B cell (primary cell): Measurements from ENCODE around the gene FAHD1. TPM values are rescaled to one million over a fixed set of nuclear protein-coding genes. Genes with fewer than 3 reads are reported as not detected.

Experiments
- ATAC-seq: fragments of 200-7000 bp; cut with Tn5 transposase; one replicate; pipeline ENCODE4 v1.10.0; 2021; ENCODE audit warnings: low read depth, mild to moderate bottlenecking, moderate number of reproducible peaks, moderate library complexity
- CTCF ChIA-PET: fragments of 350-600 bp; sonication (Branson Sonifier 250); formaldehyde crosslinking; loops from one replicate; lab custom pipeline; 2021; ENCODE audit warnings: antibody characterized with exemption, inconsistent platforms; lab: Charles Lee
- POLR2A ChIA-PET: fragments of 350-600 bp; sonication (Branson Sonifier 250); formaldehyde crosslinking; loops from one replicate; lab custom pipeline; 2021; ENCODE audit warnings: antibody characterized with exemption; lab: Charles Lee
- DNase-seq: peaks from one replicate; pipeline ENCODE4 v3.0.0; 2013
- H2AFZ ChIP-seq: 2 replicates; pipeline ENCODE4 v1.6.1; 2012; ENCODE audit warnings: mild to moderate bottlenecking, low read depth, low read length; ENCODE audit not compliant: insufficient read depth, poor library complexity, severe bottlenecking
- H3K27ac ChIP-seq, 2 donors: 1 replicate in 1 of 2; 2 replicates in 1 of 2; pipeline ENCODE4 v1.5.1; 2012 to 2013; ENCODE audit warnings: low read length in 2 of 2, mild to moderate bottlenecking in 2 of 2, moderate library complexity in 1 of 2
- H3K27me3 ChIP-seq, 4 experiments: fragments of 200-600 bp in 1 of 4; sonication (generic) in 1 of 4; replicated peaks in 1 of 4; 1 replicate in 2 of 4; 2 replicates in 2 of 4; pipeline versions ENCODE4 v1.6.1 to v1.7.0; 2013 to 2016; ENCODE audit warnings: low read length in 3 of 4, mild to moderate bottlenecking in 2 of 4, mixed read lengths in 1 of 4, moderate library complexity in 1 of 4; ENCODE audit not compliant: insufficient read depth in 4 of 4, control insufficient read depth in 3 of 4; ENCODE audit errors: control extremely low read depth in 1 of 4
- H3K36me3 ChIP-seq, 2 experiments: replicated peaks in 1 of 2; 1 replicate in 1 of 2; 2 replicates in 1 of 2; pipeline versions ENCODE4 v1.6.1 to v1.7.1; 2013; ENCODE audit warnings: low read length in 1 of 2; ENCODE audit not compliant: insufficient read depth in 2 of 2, control insufficient read depth in 1 of 2; ENCODE audit errors: control extremely low read depth in 1 of 2, extremely low read depth in 1 of 2
- H3K4me1 ChIP-seq, 2 donors: fragments of 200-600 bp in 1 of 2; sonication (generic) in 1 of 2; 1 replicate in 1 of 2; 2 replicates in 1 of 2; pipeline versions ENCODE4 v1.5.1 to v1.6.1; 2013 to 2017; ENCODE audit warnings: low read length in 2 of 2; ENCODE audit not compliant: control insufficient read depth in 2 of 2, insufficient read depth in 2 of 2
- H3K4me2 ChIP-seq: replicated peaks from 2 replicates; pipeline ENCODE3; 2012; ENCODE audit warnings: mild to moderate bottlenecking, low read depth, low read length; ENCODE audit not compliant: poor library complexity, severe bottlenecking
- H3K4me3 ChIP-seq, 5 experiments: fragments of 200-600 bp in 1 of 5; sonication (generic) in 1 of 5; 1 replicate in 3 of 5; 2 replicates in 2 of 5; pipeline versions ENCODE4 v1.5.1 to v1.7.0; 2011 to 2016; ENCODE audit warnings: low read length in 4 of 5, mild to moderate bottlenecking in 4 of 5, low read depth in 2 of 5, control low read depth in 1 of 5, moderate library complexity in 1 of 5; ENCODE audit not compliant: insufficient read depth in 1 of 5; ENCODE audit errors: control extremely low read depth in 1 of 5, extremely low read depth in 1 of 5
- H3K79me2 ChIP-seq: fragments of 200-600 bp; sonication (generic); one replicate; pipeline ENCODE4 v1.6.0; 2016; ENCODE audit warnings: low read length; ENCODE audit not compliant: control insufficient read depth, insufficient read depth
- H3K9ac ChIP-seq: fragments of 200-600 bp; sonication (generic); 2 replicates; pipeline ENCODE4 v1.6.1; 2017; ENCODE audit warnings: mild to moderate bottlenecking, low read length, moderate library complexity
- H3K9me3 ChIP-seq, 3 donors: one replicate each; pipeline versions ENCODE4 v1.6.1 to v1.7.1; 2013; ENCODE audit warnings: low read length in 2 of 3; ENCODE audit not compliant: control insufficient read depth in 2 of 3, insufficient read depth in 1 of 3; ENCODE audit errors: control extremely low read depth in 1 of 3
- H4K20me1 ChIP-seq: 2 replicates; pipeline ENCODE4 v1.6.0; 2012; ENCODE audit warnings: mild to moderate bottlenecking, low read length; ENCODE audit not compliant: insufficient read depth, control insufficient read depth, poor library complexity, severe bottlenecking
- H3K27ac Mint-ChIP-seq: one replicate; pipeline ENCODE4 v1.8.0; 2021; ENCODE audit warnings: mixed read lengths
- H3K27me3 Mint-ChIP-seq: one replicate; pipeline ENCODE4 v1.8.0; 2021; ENCODE audit warnings: mixed read lengths
- H3K4me1 Mint-ChIP-seq: one replicate; pipeline ENCODE4 v1.8.0; 2021; ENCODE audit warnings: mixed read lengths
- H3K4me3 Mint-ChIP-seq: one replicate; pipeline ENCODE4 v1.8.0; 2021; ENCODE audit warnings: mixed read lengths
- H3K9me3 Mint-ChIP-seq: one replicate; pipeline ENCODE4 v1.8.0; 2022; ENCODE audit warnings: mixed read lengths; ENCODE audit not compliant: insufficient read depth
- EZH2 ChIP-seq: IDR thresholded peaks from 2 replicates; pipeline ENCODE4 v1.6.1; 2012; ENCODE audit warnings: borderline replicate concordance, low read depth, mild to moderate bottlenecking, moderate library complexity, low read length; ENCODE audit not compliant: insufficient read depth, poor library complexity, severe bottlenecking
- WGBS: methylation state at CpG from one replicate; pipeline ENCODE4 v1.1.5; 2013; ENCODE audit warnings: missing lambda C conversion rate; ENCODE audit not compliant: insufficient coverage; 5-methylcytosine and 5-hydroxymethylcytosine counted together
- intact Hi-C: fragments of 100-400 bp; cut with micrococcal nuclease; formaldehyde crosslinking; loops from one replicate; pipeline ENCODE4 v1.10.0; 2022
- polyA plus RNA-seq: library from polyadenylated mRNA; depleted of rRNA; stranded (reverse); fragments of >200 nt; gene quantifications from 2 replicates; pipeline ENCODE4 v1.2.3, GENCODE V29; 2012
- total RNA-seq, 2 donors: library from RNA; stranded (reverse); fragments of 120-200 nt in 1 of 2; gene quantifications; 1 replicate in 1 of 2; 2 replicates in 1 of 2; pipeline versions ENCODE4 v1.2.3 to v1.2.4, GENCODE V29; 2013 to 2022
- TF ChIP-seq, protein P1 (sequence below): fragments of 200-600 bp; IDR thresholded peaks from one replicate; pipeline ENCODE4 v1.8.0; 2022; ENCODE audit warnings: antibody characterized with exemption, mild to moderate bottlenecking

FAHD1 gene
- total and polyA plus RNA-seq, 2 donors (not counting 1 experiment from before 2014, with no cell fraction given): 11.0 to 14.5 TPM

DNA sequence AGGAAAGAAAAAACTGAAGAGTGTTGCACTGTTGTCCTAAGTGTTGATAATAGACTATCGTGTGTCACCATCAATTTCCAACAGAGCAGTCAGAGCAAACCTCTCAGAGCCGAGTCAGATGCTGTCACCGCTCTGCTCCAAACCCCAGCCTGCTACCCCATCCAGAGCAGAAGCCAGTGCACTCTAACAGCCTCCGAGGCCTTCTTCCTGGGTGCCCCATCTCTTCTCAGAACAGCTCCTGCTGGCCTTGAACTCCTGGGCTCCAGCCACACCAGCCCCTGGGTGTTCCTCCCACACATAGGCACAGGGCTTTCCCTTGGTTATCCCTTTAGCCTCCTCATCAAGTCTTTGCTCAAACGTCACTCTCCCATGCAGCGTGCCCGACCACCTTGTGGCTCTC is 24.0 kb downstream of the FAHD1 start:
- Histone ChIP-seq H3K9ac (no peak overlapping the region), H3K4me1 (no peaks in the 10 kb centered on the region), H3K79me2 (no peaks in the 10 kb centered on the region), H2AFZ (no peak overlapping the region), H4K20me1 (no peaks in the 10 kb centered on the region), H3K4me2 (no peak overlapping the region), H3K27ac (no peak overlapping the region), H3K9me3 (no peaks in the 10 kb centered on the region), H3K4me3 (no peak overlapping the region), H3K36me3 (no peaks in the 10 kb centered on the region), H3K27me3 (peaks cover 0 to 6% (median under 1%) of the 10 kb centered on the region in 4 experiments)
- no peaks in the 10 kb centered on the region for H3K4me1 Mint-ChIP-seq
- no peak for TF ChIP-seq EZH2
- TF ChIP-seq, protein P1, sequence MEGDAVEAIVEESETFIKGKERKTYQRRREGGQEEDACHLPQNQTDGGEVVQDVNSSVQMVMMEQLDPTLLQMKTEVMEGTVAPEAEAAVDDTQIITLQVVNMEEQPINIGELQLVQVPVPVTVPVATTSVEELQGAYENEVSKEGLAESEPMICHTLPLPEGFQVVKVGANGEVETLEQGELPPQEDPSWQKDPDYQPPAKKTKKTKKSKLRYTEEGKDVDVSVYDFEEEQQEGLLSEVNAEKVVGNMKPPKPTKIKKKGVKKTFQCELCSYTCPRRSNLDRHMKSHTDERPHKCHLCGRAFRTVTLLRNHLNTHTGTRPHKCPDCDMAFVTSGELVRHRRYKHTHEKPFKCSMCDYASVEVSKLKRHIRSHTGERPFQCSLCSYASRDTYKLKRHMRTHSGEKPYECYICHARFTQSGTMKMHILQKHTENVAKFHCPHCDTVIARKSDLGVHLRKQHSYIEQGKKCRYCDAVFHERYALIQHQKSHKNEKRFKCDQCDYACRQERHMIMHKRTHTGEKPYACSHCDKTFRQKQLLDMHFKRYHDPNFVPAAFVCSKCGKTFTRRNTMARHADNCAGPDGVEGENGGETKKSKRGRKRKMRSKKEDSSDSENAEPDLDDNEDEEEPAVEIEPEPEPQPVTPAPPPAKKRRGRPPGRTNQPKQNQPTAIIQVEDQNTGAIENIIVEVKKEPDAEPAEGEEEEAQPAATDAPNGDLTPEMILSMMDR: no peak
- H3K27me3 Mint-ChIP-seq: peaks cover 31% of the 10 kb centered on the region
- no peaks in the 10 kb centered on the region for H3K9me3 Mint-ChIP-seq
- POLR2A ChIA-PET: no interaction called here
- no peak overlapping the region for H3K4me3 Mint-ChIP-seq
- 90% methylated on average over 4 of the region's 7 CpGs for WGBS
- DNase-seq (no peak), ATAC-seq (no peak)
- intact Hi-C loops: no loop called here
- H3K27ac Mint-ChIP-seq: no peak overlapping the region
- CTCF ChIA-PET: no interaction called here

DNA sequence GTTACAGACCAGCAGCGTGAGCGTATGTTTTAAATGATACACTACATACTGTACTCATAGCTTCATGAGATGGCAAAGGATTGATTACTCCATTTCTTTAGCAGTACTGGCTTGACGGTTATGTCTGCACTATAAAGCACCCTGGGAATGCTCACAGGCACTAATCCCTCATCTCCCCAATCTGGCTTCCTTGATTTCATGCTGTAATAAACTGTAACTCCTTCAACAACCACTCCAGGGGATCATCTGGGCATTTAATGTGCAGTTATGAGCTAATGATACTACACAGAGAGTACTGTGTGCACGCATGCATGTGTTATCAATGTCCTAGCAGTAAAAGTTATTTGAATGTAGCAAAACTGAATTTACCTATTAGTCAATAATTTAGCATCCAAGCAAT is 24.8 kb downstream of the FAHD1 start:
- no peaks in the 10 kb centered on the region for H3K4me1 ChIP-seq
- no peaks in the 10 kb centered on the region for H3K79me2 ChIP-seq
- no peak overlapping the region for H2AFZ ChIP-seq
- 100% methylated on average over 1 of the region's 4 CpGs for WGBS
- no peak overlapping the region for H3K27ac ChIP-seq
- Mint-ChIP-seq H3K4me1 (no peaks in the 10 kb centered on the region), H3K27ac (no peak overlapping the region), H3K4me3 (no peak overlapping the region), H3K9me3 (no peaks in the 10 kb centered on the region), H3K27me3 (peaks cover 23% of the 10 kb centered on the region)
- ChIA-PET CTCF (no interaction called here), POLR2A (no interaction called here)
- intact Hi-C loops: no loop called here
- DNase-seq: no peak
- no peak overlapping the region for H3K9ac ChIP-seq
- H3K36me3 ChIP-seq: no peaks in the 10 kb centered on the region
- H3K9me3 ChIP-seq: no peaks in the 10 kb centered on the region
- peaks cover 0 to 3% (median 0%) of the 10 kb centered on the region in 4 experiments for H3K27me3 ChIP-seq
- no peak overlapping the region for H3K4me2 ChIP-seq
- H3K4me3 ChIP-seq: no peak overlapping the region
- no peaks in the 10 kb centered on the region for H4K20me1 ChIP-seq
- no peak for ATAC-seq
- TF ChIP-seq, protein P1: no peak
- no peak for TF ChIP-seq EZH2
